ENCODE results near the gene FCRL2. TPM values are rescaled to one million over a fixed set of nuclear protein-coding genes. Genes with fewer than 3 reads are reported as not detected.

FCRL2 gene
- total RNA-seq, 2 experiments from 2014 or later: not detected

- no peak overlapping the region for H3K4me3 Mint-ChIP-seq
- H3K9me3 Mint-ChIP-seq (ENCODE audit: low read depth): no peaks in the 10 kb centered on the region
- intact Hi-C loops (cut with DNase I, micrococcal nuclease): loop anchor here in 1 of 2 experiments (5.0 kb wide), 1 partner anchor 58 kb away; no protein-coding TSS in a partner anchor
- H3K27ac Mint-ChIP-seq: no peak overlapping the region
- H3K27me3 Mint-ChIP-seq: peaks cover 4% of the 10 kb centered on the region
- DNase-seq: no peak
- CTCF ChIA-PET: interaction anchor here (0.6 kb wide), 1 partner anchor 78 kb away, joined by 3 read pairs; no protein-coding TSS in a partner anchor
- no peaks in the 10 kb centered on the region for H3K36me3 Mint-ChIP-seq (ENCODE audit: low read depth)
- POLR2A ChIA-PET: no interaction called here
- H3K4me1 Mint-ChIP-seq: peaks cover 2% of the 10 kb centered on the region
- no peak for ATAC-seq
These were observed 73.0 kb downstream of the FCRL2 start for GRCh38 chr1:157703981-157704380.

- CTCF ChIA-PET: no interaction called here
- Mint-ChIP-seq H3K9me3 (ENCODE audit: low read depth) (no peaks in the 10 kb centered on the region), H3K4me1 (peaks cover 2% of the 10 kb centered on the region), H3K36me3 (ENCODE audit: low read depth) (no peaks in the 10 kb centered on the region), H3K27me3 (peaks cover 8% of the 10 kb centered on the region), H3K27ac (no peak overlapping the region), H3K4me3 (no peak overlapping the region)
- ATAC-seq: peak; percentile 63
- intact Hi-C loops (cut with DNase I, micrococcal nuclease): loop anchor here in 1 of 2 experiments (5.0 kb wide), 1 partner anchor 60 kb away; no protein-coding TSS in a partner anchor
- POLR2A ChIA-PET: no interaction called here
- DNase-seq: no peak
These were observed 74.6 kb downstream of the FCRL2 start for GRCh38 chr1:157702308-157702825.

GRCh38 chr1:157700732-157701131 is 76.2 kb downstream of the FCRL2 start, which contains the start of gene FCRL3:
Gene FCRL3 (minus strand): TSS chr1:157700769. CDS start chr1:157700489, 280 bp downstream.
- no peak within 1 kb of the TSS for H3K27ac Mint-ChIP-seq
- intact Hi-C loops (cut with DNase I, micrococcal nuclease): loop anchor here in 1 of 2 experiments (5.0 kb wide), 1 partner anchor 62 kb away; no protein-coding TSS in a partner anchor

GRCh38 chr1:157700305-157700704 is 76.6 kb downstream of the FCRL2 start:
- ATAC-seq (peak; percentile 18), DNase-seq (no peak)
- POLR2A ChIA-PET: no interaction called here
- H3K4me1 Mint-ChIP-seq: peaks cover 2% of the 10 kb centered on the region
- intact Hi-C loops (cut with DNase I, micrococcal nuclease): loop anchor here in 1 of 2 experiments (5.0 kb wide), 1 partner anchor 62 kb away; no protein-coding TSS in a partner anchor
- H3K27ac Mint-ChIP-seq: no peak overlapping the region
- H3K27me3 Mint-ChIP-seq: peaks cover 11% of the 10 kb centered on the region
- CTCF ChIA-PET: interaction anchor here (1.8 kb wide), 1 partner anchor 9 kb away, joined by 7 read pairs; no protein-coding TSS in a partner anchor
- no peaks in the 10 kb centered on the region for H3K9me3 Mint-ChIP-seq (ENCODE audit: low read depth)
- H3K4me3 Mint-ChIP-seq: no peak overlapping the region
- no peaks in the 10 kb centered on the region for H3K36me3 Mint-ChIP-seq (ENCODE audit: low read depth)

More at GRCh38 chr1:157700732-157701131, 76.2 kb downstream of the FCRL2 start, which contains the start of gene FCRL3:
- H3K4me3 Mint-ChIP-seq: no peak within 1 kb of the TSS
- peaks cover 11% of the 10 kb centered on the region for H3K27me3 Mint-ChIP-seq
- no peaks in the 10 kb centered on the region for H3K36me3 Mint-ChIP-seq (ENCODE audit: low read depth)
- ATAC-seq: peak; percentile 72
- peaks cover 2% of the 10 kb centered on the region for H3K4me1 Mint-ChIP-seq
- no peaks in the 10 kb centered on the region for H3K9me3 Mint-ChIP-seq (ENCODE audit: low read depth)
- ChIA-PET POLR2A (no interaction called here), CTCF (interaction anchor here (1.8 kb wide), 1 partner anchor 10 kb away, joined by 7 read pairs; no protein-coding TSS in a partner anchor)
- DNase-seq: no peak

GRCh38 chr1:157697781-157698569 is 79.0 kb downstream of the FCRL2 start:
- peaks cover 2% of the 10 kb centered on the region for H3K4me1 Mint-ChIP-seq
- DNase-seq (no peak), ATAC-seq (no peak)
- ChIA-PET CTCF (interaction anchor here (1.1 kb wide), 1 partner anchor 7 kb away, joined by 4 read pairs; no protein-coding TSS in a partner anchor), POLR2A (no interaction called here)
- intact Hi-C loops (cut with DNase I, micrococcal nuclease): no loop called here
- H3K27ac Mint-ChIP-seq: no peak overlapping the region
- no peak overlapping the region for H3K4me3 Mint-ChIP-seq
- H3K36me3 Mint-ChIP-seq (ENCODE audit: low read depth): no peaks in the 10 kb centered on the region
- peaks cover 11% of the 10 kb centered on the region for H3K27me3 Mint-ChIP-seq
- no peaks in the 10 kb centered on the region for H3K9me3 Mint-ChIP-seq (ENCODE audit: low read depth)

GRCh38 chr1:157696966-157697628 is 79.8 kb downstream of the FCRL2 start:
- CTCF ChIA-PET: interaction anchor here (0.7 to 1.2 kb wide), 2 partner anchors 14 to 117 kb away, joined by 3 read pairs; no protein-coding TSS in a partner anchor
- no peak overlapping the region for H3K27ac Mint-ChIP-seq
- no peaks in the 10 kb centered on the region for H3K36me3 Mint-ChIP-seq (ENCODE audit: low read depth)
- DNase-seq: no peak
- peaks cover 9% of the 10 kb centered on the region for H3K27me3 Mint-ChIP-seq
- no peak overlapping the region for H3K4me3 Mint-ChIP-seq
- no peaks in the 10 kb centered on the region for H3K9me3 Mint-ChIP-seq (ENCODE audit: low read depth)
- intact Hi-C loops (cut with DNase I, micrococcal nuclease): no loop called here
- peaks cover under 1% of the 10 kb centered on the region for H3K4me1 Mint-ChIP-seq
- ATAC-seq: no peak
- POLR2A ChIA-PET: no interaction called here

Other genes starting within 250 kb of the FCRL2 start
- gene FCRL5, start 224.6 kb downstream of the FCRL2 start, total RNA-seq: not detected
- not detected for gene FCRL4, start 179.0 kb downstream of the FCRL2 start, total RNA-seq
- 1 to 10 TPM; 1.1 to 1.2 TPM for gene FCRL3, start 76.4 kb downstream of the FCRL2 start, total RNA-seq
- gene FCRL1, start 43.0 kb upstream of the FCRL2 start, total RNA-seq: not detected
- gene CD5L, start 64.7 kb upstream of the FCRL2 start, total RNA-seq: not detected
- gene KIRREL1, start 216.5 kb upstream of the FCRL2 start, total RNA-seq: under 1 TPM; 0.21 to 0.25 TPM